Peyer's patch (tissue), 4 donors: ENCODE results near the gene CD47. TPM values are rescaled to one million over a fixed set of nuclear protein-coding genes. Genes with fewer than 3 reads are reported as not detected.
A peak's percentile ranks its signal among the peaks of the same experiment; 100 is the strongest.

Experiments
- DNase-seq, 3 donors: peaks; one replicate each; pipeline ENCODE4 v3.0.0-alpha.2; 2017 to 2019
- H3K27ac ChIP-seq, 4 donors: fragments of 200-600 bp; sonication (generic); one replicate each; pipeline ENCODE4 v1.5.1; 2016 to 2019
- H3K27me3 ChIP-seq, 2 donors: fragments of 200-600 bp; sonication (generic); one replicate each; pipeline ENCODE4 v1.5.1; 2019
- H3K36me3 ChIP-seq, 3 donors: fragments of 200-600 bp; sonication (generic); one replicate each; pipeline ENCODE4 v1.5.1; 2016 to 2019
- H3K4me1 ChIP-seq, 4 donors: fragments of 200-600 bp; sonication (generic); one replicate each; pipeline ENCODE4 v1.5.1; 2016 to 2019
- H3K4me3 ChIP-seq, 4 donors: fragments of 200-600 bp; sonication (generic); 1 replicate in 3 of 4; 2 replicates in 1 of 4; pipeline ENCODE4 v1.5.1; 2016 to 2019; ENCODE audit warnings: mild to moderate bottlenecking in 1 of 4
- H3K9me3 ChIP-seq, 4 donors: fragments of 200-600 bp; sonication (generic); one replicate each; pipeline ENCODE4 v1.5.1; 2016 to 2019; ENCODE audit warnings: mild to moderate bottlenecking in 1 of 4
- CTCF ChIP-seq, 6 experiments: fragments of 450-650 bp in 4 of 6; fragments of 200-600 bp in 2 of 6; sonication (generic) in 1 of 6; IDR thresholded peaks; one replicate each; pipeline ENCODE4 v1.5.1; 2017 to 2019; ENCODE audit warnings: antibody characterized with exemption in 6 of 6, mild to moderate bottlenecking in 3 of 6, moderate library complexity in 1 of 6
- POLR2A ChIP-seq, 2 donors: fragments of 450-650 bp; IDR thresholded peaks; one replicate each; pipeline ENCODE4 v1.5.1; 2017; ENCODE audit warnings: antibody characterized with exemption in 2 of 2, mild to moderate bottlenecking in 2 of 2, moderate library complexity in 2 of 2
- total RNA-seq, 4 donors: library from RNA; depleted of rRNA; stranded (reverse); fragments of >200 nt; gene quantifications; one replicate each; pipeline ENCODE4 v1.1.0, GENCODE V29; 2016

Gene CD47
- 10 to 100 TPM; 50.1 to 55.7 (median 52.7) TPM for total RNA-seq

DNA sequence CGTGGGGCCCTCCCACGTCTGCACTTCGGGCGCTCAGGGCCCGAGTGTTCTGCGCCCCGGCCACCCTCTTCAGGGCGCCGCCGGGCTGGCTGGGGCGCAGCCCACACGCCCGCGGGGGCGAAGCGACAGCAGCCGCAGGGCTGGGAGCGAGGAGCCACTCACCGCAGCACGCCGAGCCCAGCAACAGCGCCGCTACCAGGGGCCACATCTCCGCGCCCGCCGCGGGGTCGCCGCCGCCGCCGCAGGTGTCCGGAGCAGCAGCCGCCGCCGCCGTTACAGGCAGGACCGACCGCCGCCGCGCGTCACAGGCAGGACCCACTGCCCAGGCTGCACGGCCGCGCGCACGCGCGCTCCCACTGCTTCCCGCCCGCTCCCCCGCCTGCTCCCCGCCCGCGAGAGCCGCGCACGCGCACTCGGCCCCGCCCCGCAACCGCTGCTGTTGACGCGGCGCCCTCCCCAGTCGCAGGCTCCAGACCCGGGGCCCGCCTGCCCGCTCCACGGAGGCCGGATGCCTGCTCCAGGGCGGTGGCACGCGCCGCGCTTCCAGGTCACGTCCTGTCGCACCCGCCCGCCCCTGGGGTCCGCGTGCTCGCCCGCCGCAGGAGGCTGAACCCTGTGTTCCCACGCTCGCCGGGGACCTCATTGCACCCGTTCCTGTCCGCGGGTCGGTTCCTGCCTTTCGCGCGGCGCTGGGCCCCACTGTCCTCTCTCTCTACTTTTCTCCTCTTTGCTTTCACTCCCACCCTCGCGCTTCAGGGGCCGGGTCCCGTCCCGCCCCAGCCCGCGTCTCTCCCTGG is at the start of gene CD47:
CD47 (minus strand) TSS at position 331 of the 797 bp plus-strand sequence; CDS start at position 208, 123 bp downstream.
- DNase-seq: peak; percentile 93 to 97 (median 97)
- H3K27ac ChIP-seq: peak within 1 kb of the TSS; percentile 92 to 100 (median 96)
- no peaks in the 10 kb centered on the region for H3K36me3 ChIP-seq
- H3K27me3 ChIP-seq: no peaks in the 10 kb centered on the region
- no peaks in the 10 kb centered on the region for H3K9me3 ChIP-seq
- peaks cover 0 to 15% (median 4%) of the 10 kb centered on the region in 4 donors for H3K4me1 ChIP-seq
- TF ChIP-seq POLR2A (IDR thresholded peaks at IDR 0.05) (peak; percentile 66 to 73), CTCF (IDR thresholded peaks at IDR 0.05) (no peak)
- H3K4me3 ChIP-seq: peak within 1 kb of the TSS; percentile 93 to 97 (median 96)

DNA sequence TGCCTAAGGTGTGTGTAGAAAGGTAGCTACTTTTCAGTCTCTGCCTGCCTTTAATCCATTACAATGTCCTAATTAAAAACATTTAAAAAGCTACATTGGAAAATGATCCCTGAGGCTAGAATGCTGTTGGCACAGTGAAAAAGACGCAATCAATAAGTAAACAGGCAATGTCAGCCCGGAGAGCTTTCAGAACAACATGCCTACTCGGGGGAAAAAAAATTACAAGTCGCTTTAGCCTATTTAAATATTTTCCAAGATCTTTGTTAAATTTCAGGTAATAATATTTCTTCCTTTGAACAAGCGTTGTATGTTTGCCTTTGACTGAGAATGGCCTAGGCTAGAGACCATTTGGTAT is 46.6 kb upstream of the CD47 start:
- Histone ChIP-seq H3K9me3 (no peaks in the 10 kb centered on the region), H3K27me3 (no peaks in the 10 kb centered on the region), H3K36me3 (no peaks in the 10 kb centered on the region), H3K27ac (no peak overlapping the region), H3K4me1 (peaks cover 0 to 9% (median 1%) of the 10 kb centered on the region in 4 donors), H3K4me3 (no peak overlapping the region)
- DNase-seq: no peak
- TF ChIP-seq CTCF (IDR thresholded peaks at IDR 0.05): no peak
- no peak for TF ChIP-seq POLR2A (IDR thresholded peaks at IDR 0.05)

GRCh38 chr3:108136561-108137459 is 46.0 kb upstream of the CD47 start:
- H3K9me3 ChIP-seq: no peaks in the 10 kb centered on the region
- peak overlapping the region in 1 of 4 donors; percentile 48 for H3K27ac ChIP-seq
- no peak overlapping the region for H3K4me3 ChIP-seq
- H3K27me3 ChIP-seq: no peaks in the 10 kb centered on the region
- H3K36me3 ChIP-seq: no peaks in the 10 kb centered on the region
- H3K4me1 ChIP-seq: peaks cover 0 to 14% (median 1%) of the 10 kb centered on the region in 4 donors
- TF ChIP-seq CTCF (IDR thresholded peaks at IDR 0.05) (no peak), POLR2A (IDR thresholded peaks at IDR 0.05) (no peak)
- no peak for DNase-seq

GRCh38 chr3:108134555-108134880 is 43.7 kb upstream of the CD47 start:
- Histone ChIP-seq H3K27ac (peak overlapping the region in 1 of 4 donors; percentile 66), H3K27me3 (no peaks in the 10 kb centered on the region), H3K9me3 (no peaks in the 10 kb centered on the region), H3K4me1 (peaks cover 0 to 14% (median 1%) of the 10 kb centered on the region in 4 donors), H3K36me3 (no peaks in the 10 kb centered on the region), H3K4me3 (no peak overlapping the region)
- DNase-seq: no peak
- no peak for TF ChIP-seq CTCF (IDR thresholded peaks at IDR 0.05)
- no peak for TF ChIP-seq POLR2A (IDR thresholded peaks at IDR 0.05)

GRCh38 chr3:108133858-108134554 is 43.2 kb upstream of the CD47 start:
- H3K4me3 ChIP-seq: no peak overlapping the region
- H3K9me3 ChIP-seq: no peaks in the 10 kb centered on the region
- H3K27ac ChIP-seq: peak overlapping the region in 2 of 4 donors; percentile 11 to 66
- H3K36me3 ChIP-seq: no peaks in the 10 kb centered on the region
- no peak for DNase-seq
- peaks cover 0 to 14% (median 1%) of the 10 kb centered on the region in 4 donors for H3K4me1 ChIP-seq
- TF ChIP-seq CTCF (IDR thresholded peaks at IDR 0.05) (no peak), POLR2A (IDR thresholded peaks at IDR 0.05) (no peak)
- no peaks in the 10 kb centered on the region for H3K27me3 ChIP-seq
